HG02623 (cell line): ENCODE measurements around the gene SNX24.
"Not testable (repeated sequence)": the region's sequence is repeated elsewhere in the genome, so short reads cannot be mapped to it uniquely, and the experiment has no call there.

Source experiments
- ATAC-seq: cut with Tn5 transposase; IDR thresholded peaks from one replicate; pipeline ENCODE4 v1.9.1; 2021; ENCODE audit warnings: moderate library complexity; ENCODE audit not compliant: unreplicated experiment

The SNX24 gene, protein sequence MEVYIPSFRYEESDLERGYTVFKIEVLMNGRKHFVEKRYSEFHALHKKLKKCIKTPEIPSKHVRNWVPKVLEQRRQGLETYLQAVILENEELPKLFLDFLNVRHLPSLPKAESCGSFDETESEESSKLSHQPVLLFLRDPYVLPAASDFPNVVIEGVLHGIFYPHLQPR

GRCh38 chr5:122845229-122846050 is at the start of gene SNX24:
Gene SNX24, plus strand, starts transcription at chr5:122845613. Its CDS starts 21 bp downstream, at chr5:122845634.
- peak; percentile 82 for ATAC-seq

DNA sequence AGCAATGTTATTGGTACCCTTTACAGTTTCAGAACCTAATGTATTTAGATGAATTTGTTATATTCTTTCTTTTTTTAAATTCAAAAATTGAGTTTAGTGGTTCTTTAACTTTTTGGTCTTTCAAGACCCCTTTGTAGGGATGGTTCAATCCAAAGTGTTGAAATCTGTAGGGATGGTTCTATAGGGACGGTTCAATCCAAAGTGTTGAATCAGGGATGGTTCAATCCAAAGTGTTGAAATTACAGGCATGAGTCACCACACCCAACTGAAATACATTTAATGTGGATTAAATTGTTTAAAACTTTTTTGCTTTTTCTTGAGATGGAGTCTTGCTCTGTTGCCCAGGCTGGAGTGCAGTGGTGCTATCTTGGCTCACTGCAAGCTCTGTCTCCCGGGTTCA is 39.9 kb upstream of the SNX24 start:
- no peak for ATAC-seq

GRCh38 chr5:122810405-122810804 is 35.0 kb upstream of the SNX24 start:
- ATAC-seq: no peak

GRCh38 chr5:122815218-122815767 is 30.1 kb upstream of the SNX24 start:
- no peak for ATAC-seq

DNA sequence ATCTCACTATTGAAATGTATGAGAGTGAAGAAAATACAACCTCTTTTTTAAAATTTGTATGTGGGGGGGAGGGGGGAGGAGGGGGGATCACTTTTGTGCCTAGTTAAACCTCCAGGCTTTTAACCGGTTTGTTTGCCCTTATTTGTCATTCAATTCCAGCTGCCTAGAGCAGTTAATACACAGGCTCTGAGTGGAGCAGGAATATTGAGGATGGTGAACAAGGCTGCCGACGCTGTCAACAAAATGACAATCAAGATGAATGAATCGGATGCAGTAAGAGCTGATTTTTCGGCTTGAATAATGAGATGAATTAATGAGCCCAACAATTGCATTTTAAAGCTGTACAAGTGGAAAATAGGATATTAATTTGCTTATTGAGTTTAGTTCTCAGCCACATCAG is 28.7 kb upstream of the SNX24 start:
- no peak for ATAC-seq

- ATAC-seq: no peak
These were observed 13.4 kb upstream of the SNX24 start for GRCh38 chr5:122831984-122832383.

GRCh38 chr5:122835681-122836080 is 9.7 kb upstream of the SNX24 start:
- ATAC-seq: no peak

- ATAC-seq: no peak
These were observed 8.5 kb upstream of the SNX24 start for GRCh38 chr5:122836947-122837346.

DNA sequence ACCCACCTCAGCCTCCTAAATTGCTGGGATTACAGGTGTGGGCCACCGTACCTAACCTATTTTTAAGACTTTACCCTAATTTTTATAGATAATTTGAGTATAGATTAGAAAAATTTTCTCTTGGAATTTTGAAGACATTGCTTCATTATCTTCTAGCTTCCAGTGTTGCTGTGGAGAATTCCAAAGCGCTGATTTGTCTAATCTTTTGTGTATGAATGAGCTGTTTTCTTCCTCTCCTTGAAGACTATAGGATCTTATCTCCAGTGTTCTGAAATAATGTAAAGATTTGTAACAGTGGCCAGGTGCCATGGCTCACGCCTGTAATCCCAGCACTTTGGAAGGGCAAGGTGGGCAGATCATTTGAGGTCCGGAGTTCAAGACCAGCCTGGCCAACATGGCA is 5.7 kb upstream of the SNX24 start:
- no peak for ATAC-seq

DNA sequence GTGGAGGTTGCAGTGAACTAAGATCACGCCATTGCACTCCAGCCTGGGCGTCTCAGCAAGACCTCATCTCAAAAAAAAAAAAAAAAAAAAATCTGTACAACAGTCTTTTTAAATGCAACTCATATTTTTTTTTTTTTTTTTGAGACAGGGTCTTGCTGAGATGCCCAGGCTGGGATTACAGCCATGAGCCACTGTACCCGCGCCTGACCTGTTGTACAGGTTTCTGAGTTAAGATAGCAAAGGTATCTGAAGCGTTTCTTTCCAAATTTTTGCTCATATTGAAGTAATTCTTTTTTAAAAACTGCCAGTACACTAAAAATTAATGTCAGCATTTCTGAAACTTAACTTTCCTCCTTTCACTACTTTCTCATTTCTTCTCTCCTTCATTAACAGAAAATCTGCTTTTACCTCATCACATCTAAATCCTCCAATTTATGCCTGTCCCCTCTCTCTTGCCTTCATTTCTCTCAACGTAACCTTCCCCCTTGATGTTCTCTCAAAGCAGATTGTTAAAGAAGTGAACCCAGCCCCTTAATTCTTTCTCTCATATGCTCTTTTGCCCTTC is 3.3 kb upstream of the SNX24 start:
- no peak for ATAC-seq

DNA sequence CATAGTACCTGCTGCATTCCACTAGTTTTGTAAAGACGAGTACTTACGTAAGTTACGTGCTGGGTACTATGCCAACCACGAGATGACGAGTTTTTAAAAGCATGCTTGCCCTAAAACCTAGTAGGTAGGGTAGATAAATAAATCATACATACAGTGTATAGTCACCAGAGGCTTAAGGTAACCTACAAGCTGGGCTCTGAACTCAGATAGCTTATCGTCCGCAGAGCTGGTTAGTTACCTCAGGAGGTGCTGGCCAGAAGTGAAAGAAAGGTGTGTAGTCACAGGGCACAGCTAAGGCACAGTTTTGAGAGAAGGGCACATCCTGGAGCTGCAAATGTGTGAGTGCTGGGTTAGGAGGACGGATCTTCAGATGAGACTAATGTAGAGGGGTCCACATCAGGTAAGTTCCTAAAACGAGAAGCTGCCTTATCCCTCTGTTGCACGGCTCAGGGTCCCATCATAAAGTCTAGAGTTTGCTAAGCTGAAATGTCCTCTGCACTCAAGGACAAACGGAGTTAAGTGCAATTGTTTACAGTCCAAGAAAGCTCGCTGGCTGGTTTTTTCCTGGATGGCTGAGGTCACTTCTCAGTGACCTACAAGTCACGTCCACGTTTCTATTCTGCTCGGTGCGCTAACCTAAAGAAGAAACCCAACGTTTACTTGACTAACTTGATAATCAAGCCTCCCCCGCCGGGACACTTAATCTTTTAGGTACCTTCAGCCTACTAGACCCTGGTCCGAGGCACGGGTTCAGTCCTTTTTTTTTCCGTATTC is 1.1 kb upstream of the SNX24 start:
- ATAC-seq: no peak

DNA sequence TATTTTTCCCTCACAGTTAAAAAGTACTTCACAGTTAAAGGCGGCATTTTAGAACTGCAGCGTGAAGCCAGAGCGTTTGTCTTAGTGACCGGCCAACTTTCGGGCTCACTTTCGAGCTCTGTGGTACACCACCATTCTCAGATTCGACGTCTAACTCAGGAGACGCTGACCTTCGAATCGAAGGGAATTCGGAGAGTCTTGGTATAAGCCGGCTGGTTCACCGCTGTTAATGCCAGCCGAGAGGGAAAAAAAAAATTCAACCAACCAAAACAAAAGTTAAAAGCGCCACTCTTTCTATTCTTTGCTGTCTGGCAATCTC is 544 bp upstream of the SNX24 start:
- ATAC-seq: peak; percentile 35

GRCh38 chr5:122846051-122846550 is 688 bp downstream of the SNX24 start:
- no peak for ATAC-seq

DNA sequence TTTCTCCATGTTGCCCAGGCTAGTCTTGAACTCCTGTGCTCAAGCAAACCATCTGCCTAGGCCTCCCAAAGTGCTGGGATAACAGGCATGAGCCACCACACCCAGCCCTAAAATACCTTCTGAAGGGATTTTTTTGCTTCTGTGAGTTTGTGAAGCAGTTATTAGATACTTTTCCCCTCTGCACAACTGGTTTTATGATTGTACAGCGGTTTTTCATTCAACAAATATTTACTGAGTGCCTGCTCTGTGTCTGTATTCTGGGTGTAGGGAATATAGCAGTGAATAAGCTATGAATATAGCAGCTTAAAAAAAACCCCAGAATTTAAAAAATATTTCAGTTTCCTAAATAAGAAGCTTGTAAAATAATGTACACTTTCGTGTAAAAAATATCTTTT is 2.3 kb downstream of the SNX24 start:
- no peak for ATAC-seq

GRCh38 chr5:122849771-122850170 is 4.4 kb downstream of the SNX24 start:
- ATAC-seq: no peak

DNA sequence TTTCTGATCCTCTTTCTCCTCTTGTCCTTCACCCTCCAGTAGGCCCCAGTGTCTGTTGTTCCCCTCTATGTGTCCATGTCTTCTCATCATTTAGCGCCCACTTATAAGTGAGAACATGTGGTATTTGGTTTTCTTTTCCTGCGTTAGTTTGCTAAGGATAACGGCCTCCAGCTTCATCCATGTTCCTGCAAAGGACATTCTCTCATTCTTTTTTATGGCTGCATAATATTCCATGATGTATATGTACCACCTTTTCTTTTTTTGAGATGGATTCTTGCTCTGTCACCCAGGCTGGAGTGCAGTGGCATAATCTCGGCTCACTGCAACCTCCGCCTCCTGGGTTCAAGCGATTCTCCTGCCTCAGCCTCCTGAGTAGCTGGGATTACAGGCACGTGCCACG is 12.1 kb downstream of the SNX24 start:
- not testable (repeated sequence) for ATAC-seq

DNA sequence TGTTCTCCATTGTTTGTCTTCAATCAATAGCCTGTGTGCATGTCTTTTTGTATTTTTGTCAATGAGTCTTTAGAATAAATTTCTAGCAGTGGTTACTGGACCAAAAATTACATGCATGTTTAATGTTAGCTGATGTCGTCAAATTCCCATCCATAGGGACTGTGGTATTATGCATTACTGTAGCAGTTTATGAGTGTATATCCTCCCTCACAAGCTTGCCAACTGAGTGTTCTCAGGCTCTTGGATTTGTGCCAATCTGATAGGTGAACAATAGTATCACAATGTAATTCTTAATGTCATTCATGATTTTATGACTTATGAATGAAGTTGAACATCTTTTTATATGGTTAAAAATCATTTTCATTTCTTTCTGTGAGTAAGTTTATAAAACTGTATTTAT is 13.0 kb downstream of the SNX24 start:
- ATAC-seq: no peak

DNA sequence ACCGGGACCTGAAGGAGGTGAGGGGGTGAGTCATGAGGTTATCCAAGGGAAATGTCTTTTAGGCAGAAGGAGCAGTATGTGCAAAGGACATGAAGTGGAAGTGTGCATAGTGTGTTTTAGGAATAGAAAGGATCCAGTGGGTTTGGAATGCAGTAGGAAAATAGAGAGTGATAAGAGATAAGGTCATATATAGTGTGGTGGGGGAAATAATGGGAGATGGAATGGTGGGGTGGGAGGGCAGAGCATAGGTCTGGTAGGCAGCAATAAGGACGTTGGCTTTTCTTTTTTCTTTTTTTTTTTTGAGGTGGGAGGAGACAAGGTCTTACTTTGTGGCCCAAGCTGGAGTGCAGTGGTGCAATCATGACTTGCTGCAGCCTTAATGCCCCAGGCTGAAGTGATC is 17.8 kb downstream of the SNX24 start:
- no peak for ATAC-seq

DNA sequence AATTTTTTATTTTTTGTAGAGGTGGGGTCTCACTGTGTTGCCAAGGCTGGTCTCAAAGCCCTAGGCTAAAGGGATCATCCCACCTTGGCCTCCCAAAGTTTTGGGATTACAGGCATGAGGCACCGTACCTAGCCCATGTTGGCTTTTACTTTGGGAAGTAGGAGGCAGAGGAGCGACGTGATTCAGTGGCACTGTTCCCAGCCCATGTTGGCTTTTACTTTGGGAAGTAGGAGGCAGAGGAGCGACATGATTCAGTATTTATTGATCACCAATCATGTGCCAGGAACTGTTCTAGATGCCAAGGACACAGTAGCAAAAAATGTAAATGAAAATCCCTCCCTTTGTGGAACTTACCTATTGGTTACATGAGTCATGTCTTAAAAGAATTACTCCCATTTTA is 18.3 kb downstream of the SNX24 start:
- ATAC-seq: no peak

DNA sequence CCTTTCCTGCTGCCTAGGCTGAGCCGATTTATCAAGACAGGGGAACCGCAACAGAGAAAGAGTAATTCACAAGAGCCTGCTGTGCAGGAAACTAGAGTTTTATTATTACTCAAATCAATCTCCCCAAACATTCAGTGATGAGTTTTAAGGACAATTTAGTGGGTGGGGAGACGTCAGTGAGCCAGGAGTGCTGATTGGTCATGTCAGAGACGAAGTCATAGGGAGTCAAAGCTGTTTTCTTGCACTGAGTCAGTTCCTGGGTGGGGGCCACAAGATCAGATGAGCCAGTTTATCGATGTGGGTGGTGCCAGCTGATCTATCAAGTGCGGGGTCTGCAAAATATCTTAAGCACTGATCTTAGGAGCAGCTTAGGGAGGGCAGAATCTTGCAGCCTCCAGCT is 19.0 kb downstream of the SNX24 start:
- ATAC-seq: no peak

GRCh38 chr5:122864842-122865241 is 19.4 kb downstream of the SNX24 start:
- ATAC-seq: no peak
